ENCODE data around the gene PCDHB16. TPM values are rescaled to one million over a fixed set of nuclear protein-coding genes. Genes with fewer than 3 reads are reported as not detected.
A peak's percentile ranks its signal among the peaks of the same experiment; 100 is the strongest.
"Not testable (repeated sequence)": the region's sequence is repeated elsewhere in the genome, so short reads cannot be mapped to it uniquely, and the experiment has no call there.

Gene PCDHB16
- total RNA-seq, 1 donor from 2014 or later, result 0.58 TPM

GRCh38 chr5:141180313-141180712 is 1.9 kb upstream of the PCDHB16 start:
- no peak for ATAC-seq
- DNase-seq (ENCODE audit: low spot score), result no peak

DNA sequence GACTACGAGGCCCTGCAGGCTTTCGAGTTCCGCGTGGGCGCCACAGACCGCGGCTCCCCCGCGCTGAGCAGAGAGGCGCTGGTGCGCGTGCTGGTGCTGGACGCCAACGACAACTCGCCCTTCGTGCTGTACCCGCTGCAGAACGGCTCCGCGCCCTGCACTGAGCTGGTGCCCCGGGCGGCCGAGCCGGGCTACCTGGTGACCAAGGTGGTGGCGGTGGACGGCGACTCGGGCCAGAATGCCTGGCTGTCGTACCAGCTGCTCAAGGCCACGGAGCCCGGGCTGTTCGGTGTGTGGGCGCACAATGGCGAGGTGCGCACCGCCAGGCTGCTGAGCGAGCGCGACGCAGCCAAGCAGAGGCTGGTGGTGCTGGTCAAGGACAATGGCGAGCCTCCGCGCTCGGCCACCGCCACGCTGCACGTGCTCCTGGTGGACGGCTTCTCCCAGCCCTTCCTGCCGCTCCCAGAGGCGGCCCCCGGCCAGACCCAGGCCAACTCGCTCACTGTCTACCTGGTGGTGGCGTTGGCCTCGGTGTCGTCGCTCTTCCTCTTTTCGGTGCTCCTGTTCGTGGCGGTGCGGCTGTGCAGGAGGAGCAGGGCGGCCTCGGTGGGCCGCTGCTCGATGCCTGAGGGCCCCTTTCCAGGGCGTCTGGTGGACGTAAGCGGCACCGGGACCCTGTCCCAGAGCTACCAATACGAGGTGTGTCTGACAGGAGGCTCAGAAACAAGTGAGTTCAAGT is 2.1 kb downstream of the PCDHB16 start:
- not testable (repeated sequence) for ATAC-seq; DNase-seq (ENCODE audit: low spot score)

DNA sequence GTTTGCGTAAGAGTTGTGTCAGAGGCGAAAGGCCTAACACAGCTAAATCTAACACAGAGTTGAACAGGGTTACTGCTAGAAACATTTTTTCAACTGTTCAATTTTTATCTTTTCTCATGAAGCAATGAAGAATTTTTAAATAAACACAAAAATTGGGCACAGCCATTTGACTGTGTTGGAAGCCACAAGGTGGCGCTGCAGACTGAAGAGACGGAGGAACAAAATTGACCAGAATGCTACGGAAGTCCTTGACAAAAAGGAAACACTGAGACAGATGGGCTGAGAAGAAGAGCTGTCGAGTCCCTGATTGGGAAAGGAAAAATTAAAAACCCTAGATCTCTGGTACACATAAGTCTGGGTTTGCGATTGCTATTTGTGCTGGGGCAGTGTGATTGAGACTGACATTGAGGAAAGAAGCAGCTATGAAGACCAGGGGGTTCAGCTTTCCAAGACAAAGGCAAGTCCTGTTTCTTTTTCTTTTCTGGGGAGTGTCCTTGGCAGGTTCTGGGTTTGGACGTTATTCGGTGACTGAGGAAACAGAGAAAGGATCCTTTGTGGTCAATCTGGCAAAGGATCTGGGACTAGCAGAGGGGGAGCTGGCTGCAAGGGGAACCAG is 4.8 kb downstream of the PCDHB16 start, which contains the start of gene PCDHB9:
PCDHB9 (plus strand) TSS at position 265 of the 616 bp plus-strand sequence; CDS start at position 423, 158 bp downstream.
- DNase-seq (ENCODE audit: low spot score) (no peak), ATAC-seq (no peak)

GRCh38 chr5:141188682-141189081 is 6.5 kb downstream of the PCDHB16 start:
- ATAC-seq, result not testable (repeated sequence)

DNA sequence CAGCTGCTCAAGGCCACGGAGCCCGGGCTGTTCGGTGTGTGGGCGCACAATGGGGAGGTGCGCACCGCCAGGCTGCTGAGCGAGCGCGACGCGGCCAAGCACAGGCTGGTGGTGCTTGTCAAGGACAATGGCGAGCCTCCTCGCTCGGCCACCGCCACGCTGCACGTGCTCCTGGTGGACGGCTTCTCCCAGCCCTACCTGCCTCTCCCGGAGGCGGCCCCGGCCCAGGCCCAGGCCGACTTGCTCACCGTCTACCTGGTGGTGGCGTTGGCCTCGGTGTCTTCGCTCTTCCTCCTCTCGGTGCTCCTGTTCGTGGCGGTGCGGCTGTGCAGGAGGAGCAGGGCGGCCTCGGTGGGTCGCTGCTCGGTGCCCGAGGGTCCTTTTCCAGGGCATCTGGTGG is 6.9 kb downstream of the PCDHB16 start:
- not testable (repeated sequence) for ATAC-seq

More at GRCh38 chr5:141188682-141189081, 6.5 kb downstream of the PCDHB16 start:
- DNase-seq (ENCODE audit: low spot score), result not testable (repeated sequence)

GRCh38 chr5:141192110-141192725 is 10.0 kb downstream of the PCDHB16 start, which contains the start of gene PCDHB10:
Gene PCDHB10, plus strand, starts transcription at chr5:141192353. Its CDS starts 200 bp downstream, at chr5:141192553.
- ATAC-seq (no peak), DNase-seq (ENCODE audit: low spot score) (no peak)

More for the DNA sequence above, 6.9 kb downstream of the PCDHB16 start:
- DNase-seq (ENCODE audit: low spot score), result not testable (repeated sequence)

GRCh38 chr5:141194332-141194731 is 12.1 kb downstream of the PCDHB16 start:
- DNase-seq (ENCODE audit: low spot score); ATAC-seq: not testable (repeated sequence)

GRCh38 chr5:141196363-141196762 is 14.2 kb downstream of the PCDHB16 start:
- DNase-seq (ENCODE audit: low spot score), result no peak
- no peak for ATAC-seq

- DNase-seq (ENCODE audit: low spot score), result no peak
- no peak for ATAC-seq
Measured at GRCh38 chr5:141199359-141200235, 17.4 kb downstream of the PCDHB16 start, which contains the start of gene PCDHB11. Gene PCDHB11, plus strand, starts transcription at chr5:141199627. Its CDS starts 148 bp downstream, at chr5:141199775.

GRCh38 chr5:141201126-141201525 is 18.9 kb downstream of the PCDHB16 start:
- DNase-seq (ENCODE audit: low spot score); ATAC-seq: not testable (repeated sequence)

GRCh38 chr5:141201646-141202045 is 19.5 kb downstream of the PCDHB16 start:
- not testable (repeated sequence) for DNase-seq (ENCODE audit: low spot score); ATAC-seq

DNA sequence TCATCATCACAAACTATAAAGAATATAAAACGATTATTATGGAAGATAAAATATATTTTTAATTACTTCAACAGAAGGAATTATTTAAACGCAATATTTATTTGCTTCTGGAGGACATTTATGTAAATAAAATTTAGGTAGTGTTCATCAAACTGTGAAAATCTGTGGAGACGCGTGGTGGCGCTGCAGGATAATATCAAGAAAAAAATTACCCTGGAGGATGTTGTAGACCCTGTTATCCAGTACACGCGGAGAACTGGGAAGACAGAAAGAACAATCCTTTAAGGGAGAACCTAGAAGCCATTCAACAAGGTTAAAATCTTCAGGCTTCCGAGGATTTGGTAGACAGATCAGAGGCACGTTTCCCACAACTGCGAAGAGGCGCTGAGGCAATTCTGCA is 26.3 kb downstream of the PCDHB16 start, which contains the start of gene PCDHB12:
PCDHB12 (plus strand) TSS at position 242 of the 400 bp plus-strand sequence. CDS start 189 bp downstream, outside the sequence.
- ATAC-seq (no peak), DNase-seq (ENCODE audit: low spot score) (no peak)

DNA sequence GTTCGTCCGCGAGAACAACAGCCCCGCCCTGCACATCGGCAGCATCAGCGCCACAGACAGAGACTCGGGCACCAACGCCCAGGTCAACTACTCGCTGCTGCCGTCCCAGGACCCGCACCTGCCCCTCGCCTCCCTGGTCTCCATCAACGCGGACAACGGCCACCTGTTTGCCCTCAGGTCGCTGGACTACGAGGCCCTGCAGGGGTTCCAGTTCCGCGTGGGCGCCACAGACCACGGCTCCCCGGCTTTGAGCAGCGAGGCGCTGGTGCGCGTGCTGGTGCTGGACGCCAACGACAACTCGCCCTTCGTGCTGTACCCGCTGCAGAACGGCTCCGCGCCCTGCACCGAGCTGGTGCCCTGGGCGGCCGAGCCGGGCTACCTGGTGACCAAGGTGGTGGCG is 28.1 kb downstream of the PCDHB16 start:
- ATAC-seq; DNase-seq (ENCODE audit: low spot score): not testable (repeated sequence)

GRCh38 chr5:141210849-141211248 is 28.7 kb downstream of the PCDHB16 start:
- ATAC-seq; DNase-seq (ENCODE audit: low spot score): not testable (repeated sequence)

- DNase-seq (ENCODE audit: low spot score), result not testable (repeated sequence)
- peak; percentile 70 for ATAC-seq
Measured at GRCh38 chr5:141213656-141214339, 31.6 kb downstream of the PCDHB16 start, which contains the start of gene PCDHB13. Gene PCDHB13, plus strand, starts transcription at chr5:141213919. Its CDS starts 205 bp downstream, at chr5:141214124.

DNA sequence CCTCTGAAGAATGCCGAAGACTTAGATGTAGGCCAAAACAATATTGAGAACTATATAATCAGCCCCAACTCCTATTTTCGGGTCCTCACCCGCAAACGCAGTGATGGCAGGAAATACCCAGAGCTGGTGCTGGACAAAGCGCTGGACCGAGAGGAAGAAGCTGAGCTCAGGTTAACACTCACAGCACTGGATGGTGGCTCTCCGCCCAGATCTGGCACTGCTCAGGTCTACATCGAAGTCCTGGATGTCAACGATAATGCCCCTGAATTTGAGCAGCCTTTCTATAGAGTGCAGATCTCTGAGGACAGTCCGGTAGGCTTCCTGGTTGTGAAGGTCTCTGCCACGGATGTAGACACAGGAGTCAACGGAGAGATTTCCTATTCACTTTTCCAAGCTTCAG is 32.4 kb downstream of the PCDHB16 start:
- ATAC-seq; DNase-seq (ENCODE audit: low spot score): not testable (repeated sequence)

- not testable (repeated sequence) for ATAC-seq; DNase-seq (ENCODE audit: low spot score)
Measured at GRCh38 chr5:141215504-141215903, 33.3 kb downstream of the PCDHB16 start.

DNA sequence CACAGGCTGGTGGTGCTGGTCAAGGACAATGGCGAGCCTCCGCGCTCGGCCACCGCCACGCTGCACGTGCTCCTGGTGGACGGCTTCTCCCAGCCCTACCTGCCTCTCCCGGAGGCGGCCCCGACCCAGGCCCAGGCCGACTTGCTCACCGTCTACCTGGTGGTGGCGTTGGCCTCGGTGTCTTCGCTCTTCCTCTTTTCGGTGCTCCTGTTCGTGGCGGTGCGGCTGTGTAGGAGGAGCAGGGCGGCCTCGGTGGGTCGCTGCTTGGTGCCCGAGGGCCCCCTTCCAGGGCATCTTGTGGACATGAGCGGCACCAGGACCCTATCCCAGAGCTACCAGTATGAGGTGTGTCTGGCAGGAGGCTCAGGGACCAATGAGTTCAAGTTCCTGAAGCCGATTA is 33.8 kb downstream of the PCDHB16 start:
- not testable (repeated sequence) for ATAC-seq; DNase-seq (ENCODE audit: low spot score)

DNA sequence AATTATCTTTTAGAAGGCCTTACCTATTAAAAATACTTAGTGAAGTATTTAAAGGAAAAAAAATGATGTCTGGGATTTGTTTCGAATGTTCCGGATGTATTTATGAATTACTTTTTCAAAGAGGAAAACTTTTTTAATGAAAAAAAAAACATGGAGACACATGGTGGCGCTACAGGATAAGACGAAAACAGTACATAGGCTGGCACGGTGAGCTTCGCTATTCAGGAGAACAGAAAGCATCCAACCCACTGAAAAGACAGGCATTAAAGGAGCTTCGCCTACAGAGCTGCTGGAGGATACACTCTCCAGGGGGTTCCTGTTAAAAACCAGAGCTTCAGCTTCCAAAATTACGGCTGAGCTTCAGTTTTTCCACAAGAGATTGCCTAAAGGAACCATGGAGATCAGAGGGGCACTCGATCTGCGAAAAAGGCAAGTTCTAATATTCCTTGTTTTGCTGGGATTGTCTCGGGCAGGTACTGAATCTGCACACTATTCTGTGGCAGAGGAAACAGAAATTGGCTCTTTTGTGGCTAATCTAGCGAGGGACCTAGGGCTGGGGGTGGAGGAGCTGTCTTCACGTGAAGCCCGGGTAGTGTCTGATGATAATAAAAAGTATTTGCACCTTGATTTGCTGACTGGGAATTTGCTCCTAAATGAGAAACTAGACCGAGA is 41.1 kb downstream of the PCDHB16 start, which contains the start of gene PCDHB14:
PCDHB14 (plus strand) TSS at position 232 of the 672 bp plus-strand sequence; CDS start at position 395, 163 bp downstream.
- peak; percentile 73 for ATAC-seq
- DNase-seq (ENCODE audit: low spot score), result no peak
